ENCODE data around the gene XKR8.

- no peak for TF ChIP-seq EZH2 (optimal IDR thresholded peaks at IDR 0.05; ENCODE audit: low read depth, low read length)
- TF ChIP-seq CTCF (IDR thresholded peaks at IDR 0.05; ENCODE audit: low read length) = no peak
Measured at GRCh38 chr1:27968692-27969091, 8.9 kb downstream of the XKR8 start.

All from MM.1S (cell line).